K562 (cell line): Measurements from ENCODE around the gene ANXA9. TPM values are rescaled to one million over a fixed set of nuclear protein-coding genes. Genes with fewer than 3 reads are reported as not detected.

ENCODE experiments used
- ATAC-seq: fragments of 200-7000 bp; cut with Tn5 transposase; 3 replicates; pipeline ENCODE4 v1.9.1; 2020; ENCODE audit warnings: moderate library complexity
- BruUV-seq: library from RNA; stranded (reverse); fragments of 400-500 nt; replicated peaks from 2 replicates; lab custom pipeline; 2021; lab: Mats Ljungman, UMichigan
- CTCF ChIA-PET: fragments of 300-600 bp; formaldehyde crosslinking; extraction: SDS; loops from one replicate; lab custom pipeline; 2021; ENCODE audit warnings: low intra/inter-chr PET ratio; lab: Yijun Ruan, JAX
- POLR2A ChIA-PET: fragments of 300-600, 350-650 bp; sonication (Branson Sonifier 250); formaldehyde crosslinking; extraction: SDS; loops from one replicate; lab custom pipeline; 2021; ENCODE audit warnings: antibody characterized with exemption, inconsistent platforms; lab: Yijun Ruan, JAX
- DNase-seq, 4 experiments: peaks; one replicate each; pipeline versions ENCODE4 v3.0.0 to v3.0.0-alpha.2; 2011 to 2018; ENCODE audit warnings: low spot score in 3 of 4, mixed read lengths in 3 of 4; ENCODE audit errors: extremely low read depth in 1 of 4
- FAIRE-seq: peaks from 2 replicates; lab custom pipeline; 2011; peaks lifted over from hg19 to GRCh38; lab: Jason Lieb, UNC
- H2AFZ ChIP-seq: 2 replicates; pipeline ENCODE4 v1.6.0; 2011; ENCODE audit warnings: low read depth, low read length, control low read depth, inconsistent platforms
- H3K27ac ChIP-seq: fragments of 200-600 bp; 3 replicates; pipeline ENCODE4 v1.8.0; 2011; ENCODE audit warnings: low read depth, mild to moderate bottlenecking, control low read depth, inconsistent platforms, low read length, moderate library complexity, mixed read lengths; ENCODE audit errors: extremely low read depth
- H3K27me3 ChIP-seq, 2 experiments: fragments of 300-600 bp in 1 of 2; 2 replicates in 1 of 2; 3 replicates in 1 of 2; pipeline versions ENCODE4 v1.6.0 to v1.8.0; 2011; ENCODE audit warnings: inconsistent platforms in 2 of 2, low read length in 2 of 2, mild to moderate bottlenecking in 1 of 2, mixed read lengths in 1 of 2, moderate library complexity in 1 of 2; ENCODE audit not compliant: control insufficient read depth in 2 of 2, insufficient read depth in 2 of 2
- H3K36me3 ChIP-seq: fragments of 300-600 bp; 3 replicates; pipeline ENCODE4 v1.8.0; 2011; ENCODE audit warnings: mild to moderate bottlenecking, low read length, inconsistent platforms; ENCODE audit not compliant: control insufficient read depth, insufficient read depth
- H3K4me1 ChIP-seq, 2 experiments: fragments of 200-600 bp in 1 of 2; replicated peaks in 1 of 2; 2 replicates in 1 of 2; 3 replicates in 1 of 2; pipeline versions ENCODE4 v1.5.1 to v1.8.0; 2011; ENCODE audit warnings: inconsistent platforms in 2 of 2, low read length in 2 of 2, mild to moderate bottlenecking in 1 of 2, mixed read lengths in 1 of 2, moderate library complexity in 1 of 2; ENCODE audit not compliant: control insufficient read depth in 2 of 2, insufficient read depth in 2 of 2
- H3K4me2 ChIP-seq: 2 replicates; pipeline ENCODE4 v1.6.1; 2011; ENCODE audit warnings: low read length, control low read depth, inconsistent platforms, mixed read lengths; ENCODE audit not compliant: insufficient read depth
- H3K4me3 ChIP-seq: fragments of 200-600 bp; sonication (generic), shearing (Covaris generic); 2 replicates; pipeline ENCODE4 v1.5.1; 2016; ENCODE audit warnings: control low read depth, inconsistent platforms
- H3K79me2 ChIP-seq: fragments of 200-600 bp; 3 replicates; pipeline ENCODE4 v1.8.0; 2011; ENCODE audit warnings: low read length, inconsistent platforms; ENCODE audit not compliant: control insufficient read depth, insufficient read depth
- H3K9ac ChIP-seq, 2 experiments: 2 replicates each; pipeline versions ENCODE4 v1.6.0 to v1.6.1; 2011; ENCODE audit warnings: low read depth in 2 of 2, low read length in 2 of 2, control low read depth in 1 of 2, inconsistent platforms in 1 of 2, mild to moderate bottlenecking in 1 of 2, mixed read lengths in 1 of 2; ENCODE audit not compliant: insufficient read depth in 1 of 2
- H3K9me1 ChIP-seq: one replicate; pipeline ENCODE4 v1.6.0; 2011; ENCODE audit warnings: inconsistent platforms, mild to moderate bottlenecking, low read length, moderate library complexity; ENCODE audit not compliant: control insufficient read depth, insufficient read depth
- H3K9me3 ChIP-seq: replicated peaks from 2 replicates; pipeline ENCODE4 v1.5.1; 2011; ENCODE audit warnings: low read depth, low read length, inconsistent platforms; ENCODE audit not compliant: control insufficient read depth, insufficient read depth
- H4K20me1 ChIP-seq: replicated peaks from 2 replicates; pipeline ENCODE4 v1.6.1; 2011; ENCODE audit warnings: low read length, inconsistent platforms, mixed read lengths; ENCODE audit not compliant: control insufficient read depth, insufficient read depth
- GMEB1 ChIP-seq: fragments of 250-450 bp; sonication (Bioruptor Pico); IDR thresholded peaks from 2 replicates; pipeline ENCODE4 v1.4.0; 2020; ENCODE audit warnings: mild to moderate bottlenecking
- ZNF696 ChIP-seq: fragments of 250-450 bp; sonication (Bioruptor Pico); conservative IDR thresholded peaks from 2 replicates; pipeline ENCODE4 v1.4.0; 2020; ENCODE audit warnings: mild to moderate bottlenecking, moderate library complexity
- WGBS: fragments of 100-300 bp; shearing (Covaris generic); methylation state at CpG from one replicate; pipeline ENCODE4 v1.1.6; 2016; ENCODE audit warnings: low coverage, mixed read lengths; ENCODE audit not compliant: insufficient coverage; ENCODE audit errors: missing lambda C conversion rate; 5-methylcytosine and 5-hydroxymethylcytosine counted together
- in situ Hi-C: fragments of 300-500 bp; cut with MboI; formaldehyde crosslinking; loops from 4 replicates; pipeline ENCODE4 v1.15.0; 2018; ENCODE audit warnings: inconsistent platforms, mixed read lengths
- intact Hi-C: fragments of 100-400 bp; cut with micrococcal nuclease; formaldehyde crosslinking; loops from 2 replicates; pipeline ENCODE4 v1.14.2; 2022
- polyA plus RNA-seq, 8 experiments: library from polyadenylated mRNA; depleted of rRNA in 4 of 8; stranded (reverse) in 5 of 8; unstranded in 3 of 8; fragments of >200 nt; fragmentation: Nextera tagmentation in 2 of 8; fragmentation: Illumina TruSeq in 1 of 8; extraction: Ambion mirVana in 2 of 8; extraction: Trizol in 1 of 8; gene quantifications; 2 replicates each; pipeline versions ENCODE4 v1.2.1 to v1.2.3, GENCODE V29; 2011 to 2014; ENCODE audit warnings: inconsistent platforms in 1 of 8, missing spikeins in 1 of 8
- total RNA-seq, 7 experiments: library from RNA; depleted of rRNA in 6 of 7; stranded (reverse); fragments of >200 nt in 6 of 7; fragmentation: Illumina TruSeq in 2 of 7; extraction: Trizol in 2 of 7; gene quantifications; 2 replicates each; pipeline versions ENCODE4 v1.2.1 to v1.2.3, GENCODE V29; 2011 to 2021; ENCODE audit warnings: low replicate concordance in 1 of 7
- TF ChIP-seq, protein P1 (sequence below): fragments of 450-650 bp; IDR thresholded peaks from 2 replicates; pipeline ENCODE4 v1.6.1; 2018; ENCODE audit warnings: mild to moderate bottlenecking, low read depth; ENCODE audit not compliant: partially characterized antibody

The ANXA9 gene
- total and polyA plus RNA-seq, 9 of the 15 experiments (the other 6 are each of a cell fraction or from before 2014, with no cell fraction given) = 0.24 to 1.6 (median 0.57) TPM

DNA sequence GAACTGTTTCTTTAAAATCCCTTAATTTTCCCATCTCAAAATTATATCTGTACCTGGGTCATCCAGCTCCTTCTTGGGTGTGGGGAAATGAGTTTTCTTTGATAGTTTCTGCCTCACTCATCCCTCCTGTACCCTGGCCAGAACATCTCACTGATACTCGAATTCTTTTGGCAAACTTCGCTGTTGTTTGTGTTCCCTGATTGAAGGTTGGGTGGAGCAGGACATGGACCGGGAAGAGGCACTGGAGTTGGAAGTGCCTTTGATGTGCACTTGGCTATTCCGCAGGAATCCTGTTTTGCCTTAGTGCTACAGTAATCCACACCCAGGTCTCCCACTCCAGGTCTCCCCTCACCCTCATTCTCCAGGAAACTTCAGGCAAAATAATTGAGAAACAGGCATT is 13.4 kb downstream of the ANXA9 start:
- intact Hi-C loops (loop anchor here (5.0 to 10.0 kb wide), 3 partner anchors 161 to 738 kb away; partner anchors contain the start of gene CA14), in situ Hi-C loops (loop anchor here (5.0 to 10.0 kb wide), 2 partner anchors 431 to 738 kb away; partner anchors contain the start of gene CA14)
- Histone ChIP-seq H3K9ac (no peak overlapping the region; a peak in 1 of 4 replicates), H3K9me1 (no peaks in the 10 kb centered on the region), H3K27ac (no peak overlapping the region), H3K36me3 (peaks cover 11% of the 10 kb centered on the region; the same call in 2 of the 3 replicates), H3K9me3 (no peaks in the 10 kb centered on the region), H3K27me3 (no peaks in the 10 kb centered on the region), H3K4me1 (peaks cover 23 to 28% of the 10 kb centered on the region in 2 experiments; a peak in 4 of 5 replicates), H2AFZ (peak overlapping the region; percentile 34; the same call in 1 of the 2 replicates), H3K4me2 (peak overlapping the region; percentile 18; the same call in 1 of the 2 replicates), H3K4me3 (no peak overlapping the region), H4K20me1 (no peaks in the 10 kb centered on the region), H3K79me2 (no peaks in the 10 kb centered on the region)
- TF ChIP-seq ZNF696 = no peak
- TF ChIP-seq GMEB1 = no peak
- TF ChIP-seq, protein P1, sequence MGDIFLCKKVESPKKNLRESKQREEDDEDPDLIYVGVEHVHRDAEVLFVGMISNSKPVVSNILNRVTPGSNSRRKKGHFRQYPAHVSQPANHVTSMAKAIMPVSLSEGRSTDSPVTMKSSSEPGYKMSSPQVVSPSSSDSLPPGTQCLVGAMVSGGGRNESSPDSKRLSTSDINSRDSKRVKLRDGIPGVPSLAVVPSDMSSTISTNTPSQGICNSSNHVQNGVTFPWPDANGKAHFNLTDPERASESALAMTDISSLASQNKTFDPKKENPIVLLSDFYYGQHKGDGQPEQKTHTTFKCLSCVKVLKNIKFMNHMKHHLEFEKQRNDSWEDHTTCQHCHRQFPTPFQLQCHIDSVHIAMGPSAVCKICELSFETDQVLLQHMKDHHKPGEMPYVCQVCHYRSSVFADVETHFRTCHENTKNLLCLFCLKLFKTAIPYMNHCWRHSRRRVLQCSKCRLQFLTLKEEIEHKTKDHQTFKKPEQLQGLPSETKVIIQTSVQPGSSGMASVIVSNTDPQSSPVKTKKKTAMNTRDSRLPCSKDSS = no peak
- ATAC-seq (no peak), FAIRE-seq (no peak), DNase-seq (no peak)
- CTCF ChIA-PET = interaction anchor here (0.6 to 2.6 kb wide), 6 partner anchors 373 to 841 kb away, joined by 3 to 9 read pairs (median 3); no protein-coding TSS in a partner anchor
- WGBS = 43% methylated on average over 4 of the region's 4 CpGs
- POLR2A ChIA-PET = interaction anchor here (0.6 to 3.6 kb wide), 4 partner anchors 9 to 416 kb away, joined by 3 to 22 read pairs (median 12); partner anchors contain the start of genes ANXA9, MCL1 and MINDY1
- BruUV-seq = no TSS peak
